Gastroesophageal sphincter (tissue), 4 donors: Measurements from ENCODE around the gene SELENOO. TPM values are rescaled to one million over a fixed set of nuclear protein-coding genes. Genes with fewer than 3 reads are reported as not detected.

Source experiments
- ATAC-seq: fragments of 150-250 bp; one replicate; pipeline ENCODE4 v1.9.1; 2016; ENCODE audit warnings: mild to moderate bottlenecking, moderate library complexity
- H3K27ac ChIP-seq, 4 donors: fragments of 200-600 bp; sonication (generic) in 3 of 4; 1 replicate in 3 of 4; 2 replicates in 1 of 4; pipeline ENCODE4 v1.5.1; 2016 to 2019
- H3K27me3 ChIP-seq: fragments of 200-600 bp; sonication (generic); one replicate; pipeline ENCODE4 v1.5.1; 2019
- H3K36me3 ChIP-seq, 2 donors: fragments of 200-600 bp; sonication (generic); one replicate each; pipeline ENCODE4 v1.5.1; 2019; ENCODE audit warnings: control low read depth in 1 of 2
- H3K4me1 ChIP-seq, 3 donors: fragments of 200-600 bp; sonication (generic); 1 replicate in 2 of 3; 2 replicates in 1 of 3; pipeline ENCODE4 v1.5.1; 2016 to 2019; ENCODE audit warnings: control low read depth in 2 of 3
- H3K4me3 ChIP-seq, 2 donors: fragments of 200-600 bp; sonication (generic); one replicate each; pipeline ENCODE4 v1.5.1; 2019; ENCODE audit warnings: mild to moderate bottlenecking in 1 of 2, moderate library complexity in 1 of 2
- H3K9me3 ChIP-seq, 3 donors: fragments of 200-600 bp; sonication (generic); one replicate each; pipeline ENCODE4 v1.5.1; 2017 to 2019; ENCODE audit warnings: control low read depth in 2 of 3
- CTCF ChIP-seq, 4 experiments: fragments of 200-600 bp in 2 of 4; fragments of 450-650 bp in 2 of 4; sonication (generic) in 1 of 4; IDR thresholded peaks; one replicate each; pipeline ENCODE4 v1.5.1; 2017 to 2019; ENCODE audit warnings: antibody characterized with exemption in 4 of 4, mild to moderate bottlenecking in 2 of 4, moderate library complexity in 2 of 4
- EP300 ChIP-seq: sonication (generic); formaldehyde crosslinking; IDR thresholded peaks from one replicate; pipeline ENCODE4 v1.6.1; 2017; ENCODE audit warnings: antibody characterized with exemption, mild to moderate bottlenecking
- POLR2A ChIP-seq, 2 donors: fragments of 450-650 bp; IDR thresholded peaks; one replicate each; pipeline ENCODE4 v1.6.1; 2017; ENCODE audit warnings: antibody characterized with exemption in 2 of 2, mild to moderate bottlenecking in 2 of 2, moderate library complexity in 1 of 2
- POLR2AphosphoS5 ChIP-seq: sonication (generic); formaldehyde crosslinking; IDR thresholded peaks from one replicate; pipeline ENCODE4 v1.6.1; 2017; ENCODE audit warnings: antibody characterized with exemption
- WGBS, 2 donors: methylation state at CpG; one replicate each; pipeline ENCODE4 v1.1.5; 2018; ENCODE audit warnings: low coverage in 1 of 2; 5-methylcytosine and 5-hydroxymethylcytosine counted together
- total RNA-seq, 4 donors: library from RNA; depleted of rRNA; stranded (reverse); fragments of >200 nt; gene quantifications; one replicate each; pipeline ENCODE4 v1.1.0, GENCODE V29; 2016

Gene SELENOO
- total RNA-seq, 4 donors from 2014 or later = 19.9 to 42.6 (median 27.3) TPM

DNA sequence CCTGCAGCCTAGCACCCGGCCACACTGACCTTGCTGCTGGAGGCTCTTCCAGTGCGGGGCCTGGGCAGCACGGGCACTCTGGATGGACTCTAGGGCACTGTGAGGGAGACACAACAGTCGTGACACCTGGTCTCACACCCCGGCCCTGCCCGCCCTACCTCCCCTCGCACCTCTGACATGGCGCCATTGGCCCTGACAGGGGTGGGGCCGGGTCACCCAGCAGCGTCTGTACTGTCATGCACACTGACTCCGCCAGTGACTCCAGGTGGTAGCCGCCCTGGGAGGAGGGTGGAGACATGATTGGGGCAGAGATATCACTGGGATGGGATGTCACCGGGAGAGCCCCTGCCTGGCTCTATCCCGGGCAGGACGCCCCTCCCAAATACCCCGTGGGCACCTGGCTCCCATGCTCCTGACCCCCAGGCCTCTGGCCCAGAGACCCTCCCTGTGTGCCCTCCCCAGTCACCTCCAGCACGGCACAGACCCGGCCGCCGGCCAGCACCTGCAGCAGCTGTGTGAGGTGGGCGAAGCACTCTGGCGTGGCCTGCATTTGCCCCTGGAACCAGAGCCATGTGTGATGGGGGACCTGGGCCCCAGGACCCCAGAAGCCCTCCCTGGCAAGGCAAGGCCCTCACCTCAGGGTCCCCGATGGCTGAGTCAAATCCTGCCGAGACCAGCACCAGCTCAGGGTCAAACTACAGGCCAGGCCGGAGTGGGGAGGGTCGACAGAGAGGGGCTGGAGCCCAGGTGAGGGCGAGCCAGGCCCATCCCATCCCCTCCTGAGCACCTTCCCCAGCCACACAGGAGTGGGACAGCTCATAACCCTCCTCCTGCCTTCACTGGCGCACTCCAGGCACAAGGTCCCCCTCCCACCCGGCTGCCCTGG is 47.6 kb downstream of the SELENOO start:
- Histone ChIP-seq H3K27me3 (no peaks in the 10 kb centered on the region), H3K4me3 (no peak overlapping the region), H3K36me3 (peaks cover 0 to 26% of the 10 kb centered on the region in 2 donors), H3K27ac (no peak overlapping the region), H3K9me3 (no peaks in the 10 kb centered on the region), H3K4me1 (peaks cover 0 to 79% (median 32%) of the 10 kb centered on the region in 3 donors)
- TF ChIP-seq CTCF (IDR thresholded peaks at IDR 0.05) = no peak
- TF ChIP-seq POLR2AphosphoS5 = no peak
- TF ChIP-seq POLR2A (IDR thresholded peaks at IDR 0.05) = no peak
- no peak for TF ChIP-seq EP300
- 90% methylated on average over 2 of the region's 29 CpGs; no CpG with 5 or more reads in 1 of the 2 donors for WGBS, 2 donors
- ATAC-seq = no peak

GRCh38 chr22:50249341-50250248 is 48.8 kb downstream of the SELENOO start:
- no peak for TF ChIP-seq POLR2AphosphoS5
- no peak for TF ChIP-seq POLR2A (IDR thresholded peaks at IDR 0.05)
- TF ChIP-seq CTCF (IDR thresholded peaks at IDR 0.05) = no peak
- TF ChIP-seq EP300 = no peak
- WGBS, 2 donors = no CpG with 5 or more reads among the region's 32 CpGs
- Histone ChIP-seq H3K27ac (no peak overlapping the region), H3K36me3 (peaks cover 0 to 28% of the 10 kb centered on the region in 2 donors), H3K4me1 (peaks cover 0 to 70% (median 32%) of the 10 kb centered on the region in 3 donors), H3K9me3 (no peaks in the 10 kb centered on the region), H3K4me3 (no peak overlapping the region), H3K27me3 (no peaks in the 10 kb centered on the region)
- no peak for ATAC-seq

DNA sequence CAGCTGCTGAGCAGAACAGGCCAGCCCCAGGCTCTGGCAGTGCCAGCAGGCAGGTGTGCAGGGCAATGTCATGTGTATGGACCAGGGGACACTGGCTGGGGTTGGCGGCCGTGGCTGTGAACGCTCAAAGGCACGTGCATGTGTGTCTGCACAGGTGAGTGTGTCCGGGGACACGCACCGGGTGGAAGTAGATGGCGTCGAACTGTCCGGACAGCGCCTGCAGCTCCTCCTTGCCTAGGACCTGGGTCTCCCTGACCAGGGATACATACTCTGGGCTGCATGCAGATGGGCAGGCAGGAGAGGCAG is 49.4 kb downstream of the SELENOO start:
- H3K4me1 ChIP-seq = peaks cover 0 to 70% (median 32%) of the 10 kb centered on the region in 3 donors
- peaks cover 0 to 33% of the 10 kb centered on the region in 2 donors for H3K36me3 ChIP-seq
- no CpG with 5 or more reads among the region's 11 CpGs for WGBS, 2 donors
- H3K27me3 ChIP-seq = no peaks in the 10 kb centered on the region
- H3K9me3 ChIP-seq = no peaks in the 10 kb centered on the region
- no peak for ATAC-seq
- peak overlapping the region in 3 of 4 donors; percentile 82 to 83 (median 82) for H3K27ac ChIP-seq
- peak overlapping the region in 1 of 2 donors; percentile 74 for H3K4me3 ChIP-seq
- TF ChIP-seq POLR2A (IDR thresholded peaks at IDR 0.05) (no peak), CTCF (IDR thresholded peaks at IDR 0.05) (no peak), EP300 (no peak), POLR2AphosphoS5 (no peak)

DNA sequence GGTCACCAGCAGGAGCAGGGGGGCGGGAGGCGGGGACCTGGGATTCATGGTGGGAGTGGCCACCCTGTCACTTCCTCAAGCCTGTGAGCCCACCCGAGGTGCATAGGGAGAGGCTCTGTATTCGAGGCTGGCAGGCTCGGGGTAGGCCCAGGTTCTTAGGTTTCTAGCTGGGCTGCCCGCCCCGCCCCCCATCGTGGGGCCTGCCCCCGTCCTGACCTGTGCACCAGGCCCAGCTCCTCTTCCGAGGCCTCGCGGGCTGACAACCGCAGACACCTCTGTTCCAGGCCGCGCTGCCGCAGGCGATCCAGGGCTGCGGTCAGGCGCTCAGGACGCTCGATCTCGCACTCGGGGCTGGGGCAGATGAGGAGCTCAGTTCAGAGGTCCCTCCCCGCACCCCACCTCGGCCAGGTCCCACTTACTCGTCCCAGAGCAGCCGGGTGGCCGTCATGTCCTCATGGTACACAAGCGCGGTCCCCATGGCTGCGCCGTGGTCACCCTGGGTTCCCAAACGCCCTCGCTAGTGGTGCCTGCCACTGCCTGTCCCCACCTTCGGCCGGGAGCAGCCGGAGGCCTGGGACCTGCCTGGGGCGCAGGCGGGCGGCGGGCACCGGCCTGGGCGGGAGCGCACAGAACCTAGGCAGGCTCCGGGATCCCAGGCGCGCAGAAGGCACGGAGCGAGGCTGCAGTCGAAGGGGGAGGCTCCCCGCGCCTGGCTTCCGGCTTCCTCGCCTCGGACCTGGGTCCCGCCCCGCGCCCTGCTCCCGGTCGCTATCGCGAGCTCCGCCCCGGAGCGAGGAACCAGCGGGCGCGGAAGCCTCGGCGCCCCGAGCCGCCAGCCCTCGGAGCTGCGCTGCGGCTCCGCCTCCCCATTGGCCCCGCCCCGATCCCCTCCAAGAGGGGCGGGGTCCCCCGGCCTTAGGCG is 50.0 kb downstream of the SELENOO start, which contains the start of gene HDAC10:
TSS of gene HDAC10 (minus strand) at position 711 of the 922 bp plus-strand sequence. CDS start at position 478, 233 bp downstream.
- no peaks in the 10 kb centered on the region for H3K27me3 ChIP-seq
- H3K36me3 ChIP-seq = peaks cover 0 to 32% of the 10 kb centered on the region in 2 donors
- H3K27ac ChIP-seq = peak within 1 kb of the TSS in 3 of 4 donors; percentile 82 to 83 (median 82)
- H3K4me3 ChIP-seq = peak within 1 kb of the TSS; percentile 25 to 74
- TF ChIP-seq POLR2A (IDR thresholded peaks at IDR 0.05) (peak in 1 of 2 donors; percentile 43), POLR2AphosphoS5 (no peak)
- peak; percentile 75 for ATAC-seq
- no peaks in the 10 kb centered on the region for H3K9me3 ChIP-seq
- H3K4me1 ChIP-seq = peaks cover 0 to 64% (median 27%) of the 10 kb centered on the region in 3 donors
- WGBS, 2 donors = 6% methylated on average over 3 of the region's 81 CpGs; no CpG with 5 or more reads in 1 of the 2 donors
